Thymus (tissue), 11 donors: ENCODE results near the gene GIPC1. TPM values are rescaled to one million over a fixed set of nuclear protein-coding genes. Genes with fewer than 3 reads are reported as not detected.
A peak's percentile ranks its signal among the peaks of the same experiment; 100 is the strongest.

Source experiments
- DNase-seq, 9 donors: peaks; one replicate each; pipeline ENCODE4 v3.0.0-alpha.2; 2013; ENCODE audit warnings: low spot score in 9 of 9, low read depth in 6 of 9, missing footprints in 1 of 9
- H3K27ac ChIP-seq, 2 donors: one replicate each; pipeline ENCODE4 v1.5.1; 2013; ENCODE audit warnings: control low read depth in 1 of 2, low read depth in 1 of 2, low read length in 1 of 2, mild to moderate bottlenecking in 1 of 2, moderate library complexity in 1 of 2
- H3K27me3 ChIP-seq, 2 donors: one replicate each; pipeline ENCODE4 v1.5.1; 2013; ENCODE audit warnings: low read length in 1 of 2; ENCODE audit not compliant: control insufficient read depth in 2 of 2, insufficient read depth in 1 of 2
- H3K36me3 ChIP-seq, 2 donors: one replicate each; pipeline ENCODE4 v1.5.1; 2013; ENCODE audit warnings: low read length in 1 of 2, mild to moderate bottlenecking in 1 of 2, moderate library complexity in 1 of 2; ENCODE audit not compliant: control insufficient read depth in 2 of 2, insufficient read depth in 2 of 2
- H3K4me1 ChIP-seq, 2 donors: one replicate each; pipeline ENCODE4 v1.5.1; 2013; ENCODE audit warnings: low read length in 2 of 2; ENCODE audit not compliant: control insufficient read depth in 2 of 2, insufficient read depth in 2 of 2
- H3K4me3 ChIP-seq, 2 donors: one replicate each; pipeline ENCODE4 v1.5.1; 2013; ENCODE audit warnings: low read length in 2 of 2, control low read depth in 1 of 2, mild to moderate bottlenecking in 1 of 2
- H3K9me3 ChIP-seq, 2 donors: one replicate each; pipeline ENCODE4 v1.5.1; 2013; ENCODE audit warnings: low read length in 1 of 2, mild to moderate bottlenecking in 1 of 2; ENCODE audit not compliant: control insufficient read depth in 2 of 2, insufficient read depth in 1 of 2
- WGBS: extraction: QIAGEN DNeasy Blood & Tissue Kit; methylation state at CpG from one replicate; pipeline ENCODE4 v1.1.7; 2013; 5-methylcytosine and 5-hydroxymethylcytosine counted together
- polyA plus RNA-seq: library from polyadenylated mRNA; stranded (reverse); fragments of 200-250 nt; gene quantifications from one replicate; pipeline ENCODE4 v1.2.3, GENCODE V29; 2013
- total RNA-seq: library from RNA; stranded (reverse); fragments of 120-200 nt; gene quantifications from one replicate; pipeline ENCODE4 v1.2.4, GENCODE V29; 2013
- donor health status: healthy.

The GIPC1 gene
- total and polyA plus RNA-seq, 2 donors = 58.5 to 63.1 TPM

- Histone ChIP-seq H3K9me3 (peaks cover 0 to 7% of the 10 kb centered on the region in 2 donors), H3K27ac (peak overlapping the region; percentile 10 to 55), H3K36me3 (no peaks in the 10 kb centered on the region), H3K4me3 (no peak overlapping the region), H3K27me3 (no peaks in the 10 kb centered on the region), H3K4me1 (peaks cover 5 to 34% of the 10 kb centered on the region in 2 donors)
- no peak for DNase-seq
- 89% methylated on average over 6 of the region's 6 CpGs for WGBS
Observed at GRCh38 chr19:14525729-14526128, 29.8 kb upstream of the GIPC1 start.

DNA sequence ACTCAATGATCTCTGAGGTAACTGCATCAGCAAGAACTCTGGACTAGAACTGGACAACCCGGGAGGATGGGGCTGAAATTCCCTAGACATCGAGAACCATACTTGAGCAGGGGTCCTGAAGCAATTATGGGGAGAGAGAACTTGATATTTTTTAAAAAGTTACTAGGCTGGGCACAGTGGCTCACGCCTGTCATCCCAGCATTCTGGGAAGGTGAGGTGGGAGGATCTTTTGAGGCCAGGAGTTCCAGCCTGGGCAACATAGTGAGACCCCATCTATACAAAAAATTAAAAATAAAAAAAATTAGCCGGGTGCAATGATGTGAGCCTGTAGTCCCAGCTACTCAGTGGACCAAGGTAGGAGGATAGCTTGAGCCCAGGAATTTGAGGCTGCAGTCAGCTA is 24.6 kb upstream of the GIPC1 start:
- H3K4me1 ChIP-seq = peaks cover 12 to 50% of the 10 kb centered on the region in 2 donors
- WGBS = 98% methylated on average over 4 of the region's 4 CpGs
- H3K27me3 ChIP-seq = no peaks in the 10 kb centered on the region
- no peak overlapping the region for H3K4me3 ChIP-seq
- peaks cover 0 to 4% of the 10 kb centered on the region in 2 donors for H3K9me3 ChIP-seq
- H3K36me3 ChIP-seq = peaks cover 10 to 12% of the 10 kb centered on the region in 2 donors
- no peak for DNase-seq
- no peak overlapping the region for H3K27ac ChIP-seq

- Histone ChIP-seq H3K4me1 (peaks cover 18 to 56% of the 10 kb centered on the region in 2 donors), H3K27me3 (no peaks in the 10 kb centered on the region), H3K27ac (peak overlapping the region in 1 of 2 donors; percentile 68), H3K9me3 (peaks cover 0 to 4% of the 10 kb centered on the region in 2 donors), H3K36me3 (peaks cover 16 to 18% of the 10 kb centered on the region in 2 donors), H3K4me3 (no peak overlapping the region)
- DNase-seq = no peak
- whole genome bisulfite sequencing = 95% methylated on average over 2 of the region's 2 CpGs
Observed at GRCh38 chr19:14519860-14520407, 24.0 kb upstream of the GIPC1 start.

DNA sequence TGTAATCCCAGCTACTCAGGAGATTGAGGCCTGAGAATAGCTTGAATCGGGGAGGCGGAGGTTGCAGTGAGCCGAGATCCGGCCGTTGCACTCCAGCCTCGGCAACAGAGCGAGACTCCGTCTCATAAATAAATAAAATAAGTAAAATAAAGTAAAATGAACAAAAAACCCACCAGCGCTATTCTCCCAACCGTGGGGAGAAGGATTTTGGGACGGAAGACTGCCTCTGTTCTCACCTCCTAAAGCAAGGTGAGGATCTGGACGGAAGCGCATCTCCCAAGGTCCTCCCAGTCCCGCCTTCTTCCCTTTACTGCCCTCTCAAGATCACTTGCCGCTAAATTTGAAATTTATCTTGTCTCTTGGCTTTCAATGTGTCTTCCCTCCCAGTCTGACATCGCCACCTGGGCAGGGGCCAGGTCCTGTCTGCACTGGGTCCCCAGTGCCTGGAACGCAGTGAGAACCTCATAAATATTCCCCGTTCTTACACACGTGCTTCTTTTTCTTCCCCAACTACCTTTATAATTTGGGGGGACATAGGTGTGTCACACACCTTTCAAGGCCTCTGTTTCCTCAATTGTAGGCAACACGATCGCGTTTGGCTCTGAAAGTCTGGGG is 23.4 kb upstream of the GIPC1 start:
- H3K4me3 ChIP-seq = no peak overlapping the region
- H3K4me1 ChIP-seq = peaks cover 24 to 58% of the 10 kb centered on the region in 2 donors
- H3K27me3 ChIP-seq = no peaks in the 10 kb centered on the region
- H3K27ac ChIP-seq = peak overlapping the region; percentile 36 to 93
- DNase-seq = no peak
- H3K9me3 ChIP-seq = peaks cover 0 to 4% of the 10 kb centered on the region in 2 donors
- peaks cover 22 to 24% of the 10 kb centered on the region in 2 donors for H3K36me3 ChIP-seq
- 98% methylated on average over 22 of the region's 22 CpGs for WGBS

DNA sequence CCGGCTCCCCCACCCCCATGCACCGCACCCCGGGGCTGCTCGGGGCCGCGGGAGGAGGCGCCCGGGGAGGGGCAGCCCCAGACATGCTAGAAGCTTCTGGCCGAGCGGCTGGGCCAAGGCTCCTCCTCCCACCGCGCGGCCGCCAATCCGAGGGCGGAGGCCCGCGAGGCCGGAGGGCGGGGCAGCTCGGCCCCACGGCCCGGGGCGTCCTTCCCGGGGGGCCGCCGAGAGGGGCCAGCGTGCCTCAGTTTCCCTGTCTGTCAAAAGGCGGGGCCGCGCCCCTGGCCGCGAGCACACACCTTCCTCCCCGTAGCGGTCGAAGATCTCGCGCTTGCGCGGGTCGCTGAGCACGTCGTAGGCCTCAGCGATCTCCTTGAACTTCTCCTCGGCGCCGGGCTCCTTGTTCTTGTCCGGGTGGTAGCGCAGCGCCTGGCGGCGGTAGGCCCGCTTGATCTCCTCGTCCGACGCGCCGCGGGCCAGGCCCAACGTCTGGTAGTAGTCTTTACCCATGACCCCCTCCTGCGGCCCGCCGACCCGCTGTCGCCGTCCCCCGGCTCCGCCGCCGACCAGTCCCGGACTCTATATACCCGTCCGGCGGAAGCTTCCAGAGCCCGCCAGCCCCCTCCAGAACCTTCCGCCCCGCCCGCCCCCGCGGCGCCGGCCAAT is 22.0 kb upstream of the GIPC1 start, which contains the start of gene DNAJB1:
TSS of gene DNAJB1 (minus strand) at position 558 of the 666 bp plus-strand sequence. CDS start at position 510, 48 bp downstream.
- H3K4me3 ChIP-seq = peak within 1 kb of the TSS; percentile 70 to 98
- peaks cover 0 to 4% of the 10 kb centered on the region in 2 donors for H3K9me3 ChIP-seq
- peak in 6 of 9 donors; percentile 59 to 95 (median 72) for DNase-seq
- under 1% methylated on average over 82 of the region's 82 CpGs for WGBS
- H3K4me1 ChIP-seq = peaks cover 25 to 57% of the 10 kb centered on the region in 2 donors
- no peaks in the 10 kb centered on the region for H3K27me3 ChIP-seq
- H3K27ac ChIP-seq = peak within 1 kb of the TSS; percentile 97 to 100
- H3K36me3 ChIP-seq = peaks cover 26 to 32% of the 10 kb centered on the region in 2 donors

DNA sequence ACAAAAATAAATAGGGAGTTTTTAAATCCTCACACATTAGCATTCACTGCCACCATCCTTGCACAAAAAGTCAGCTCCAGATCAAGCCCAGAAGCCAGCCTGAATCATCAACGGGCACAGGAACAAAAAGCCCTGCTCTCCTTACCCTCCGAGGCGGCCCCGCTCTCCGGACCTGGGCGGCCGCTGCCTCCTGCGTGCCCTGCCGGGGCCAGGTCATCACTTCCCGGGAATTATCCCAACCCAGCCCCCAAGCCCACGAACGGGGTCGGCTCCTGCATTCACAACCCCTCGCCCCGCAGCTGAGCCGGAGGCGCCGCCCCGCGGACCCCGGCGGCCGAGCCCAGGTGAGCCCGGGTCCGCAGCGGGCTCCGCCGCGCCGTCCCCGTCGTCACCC is 21.5 kb upstream of the GIPC1 start:
- no peak for DNase-seq

DNA sequence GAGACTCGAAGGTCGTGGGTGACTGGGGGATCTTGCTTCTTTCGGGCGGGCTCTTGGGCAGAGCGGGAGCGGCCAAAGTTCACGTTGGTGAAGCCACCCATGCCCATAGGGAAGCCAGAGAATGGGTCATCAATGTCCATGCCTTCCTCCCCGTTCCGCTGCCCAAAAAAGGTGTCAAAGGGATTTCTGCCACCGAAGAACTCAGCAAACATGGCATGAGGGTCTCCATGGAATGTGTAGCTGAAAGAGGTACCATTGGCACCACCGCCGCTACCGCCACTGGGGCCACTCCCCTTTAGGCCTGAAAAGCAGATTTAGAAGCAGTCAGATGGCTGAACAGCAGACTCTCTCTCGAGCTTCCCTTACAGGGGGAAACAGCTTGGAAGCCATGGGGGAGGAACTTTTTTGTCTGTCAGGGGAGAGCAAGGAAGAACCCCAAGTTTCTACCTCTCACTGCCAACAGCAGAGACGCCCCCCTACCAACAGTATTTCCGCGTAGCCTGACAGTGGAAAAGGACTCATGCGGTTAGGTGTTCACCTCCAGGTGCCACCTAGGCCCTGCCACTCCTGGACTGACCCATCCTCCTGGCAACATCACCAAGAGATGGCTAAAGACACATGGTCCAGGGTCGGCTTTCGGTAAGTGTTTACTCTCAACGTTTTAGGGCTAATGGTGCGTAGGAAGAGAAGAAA is 21.0 kb upstream of the GIPC1 start:
- peak overlapping the region; percentile 70 to 98 for H3K4me3 ChIP-seq
- peaks cover 26 to 32% of the 10 kb centered on the region in 2 donors for H3K36me3 ChIP-seq
- peaks cover 25 to 47% of the 10 kb centered on the region in 2 donors for H3K4me1 ChIP-seq
- DNase-seq = peak in 2 of 9 donors; percentile 29 to 59
- peak overlapping the region in 1 of 2 donors; percentile 100 for H3K27ac ChIP-seq
- WGBS = 44% methylated on average over 22 of the region's 22 CpGs
- H3K9me3 ChIP-seq = peaks cover 0 to 4% of the 10 kb centered on the region in 2 donors
- H3K27me3 ChIP-seq = no peaks in the 10 kb centered on the region

More for the DNA sequence above, 21.5 kb upstream of the GIPC1 start:
- Histone ChIP-seq H3K27ac (peak overlapping the region; percentile 97 to 100), H3K36me3 (peaks cover 26 to 32% of the 10 kb centered on the region in 2 donors), H3K4me3 (peak overlapping the region; percentile 70 to 98), H3K9me3 (peaks cover 0 to 4% of the 10 kb centered on the region in 2 donors), H3K27me3 (no peaks in the 10 kb centered on the region), H3K4me1 (peaks cover 25 to 53% of the 10 kb centered on the region in 2 donors)
- WGBS = under 1% methylated on average over 32 of the region's 32 CpGs

- no peak for DNase-seq
Observed at GRCh38 chr19:14516048-14516534, 20.2 kb upstream of the GIPC1 start.

More at GRCh38 chr19:14516048-14516534, 20.2 kb upstream of the GIPC1 start:
- peak overlapping the region in 1 of 2 donors; percentile 7 for H3K27ac ChIP-seq
- H3K4me3 ChIP-seq = peak overlapping the region; percentile 70 to 98
- peaks cover 25 to 46% of the 10 kb centered on the region in 2 donors for H3K4me1 ChIP-seq
- H3K9me3 ChIP-seq = peaks cover 0 to 4% of the 10 kb centered on the region in 2 donors
- H3K27me3 ChIP-seq = no peaks in the 10 kb centered on the region
- WGBS = 86% methylated on average over 15 of the region's 15 CpGs
- H3K36me3 ChIP-seq = peaks cover 26 to 32% of the 10 kb centered on the region in 2 donors
